ENCODE results near the gene ZNF836.
"Not testable (repeated sequence)": the region's sequence is repeated elsewhere in the genome, so short reads cannot be mapped to it uniquely, and the experiment has no call there.

ZNF836 gene

DNA sequence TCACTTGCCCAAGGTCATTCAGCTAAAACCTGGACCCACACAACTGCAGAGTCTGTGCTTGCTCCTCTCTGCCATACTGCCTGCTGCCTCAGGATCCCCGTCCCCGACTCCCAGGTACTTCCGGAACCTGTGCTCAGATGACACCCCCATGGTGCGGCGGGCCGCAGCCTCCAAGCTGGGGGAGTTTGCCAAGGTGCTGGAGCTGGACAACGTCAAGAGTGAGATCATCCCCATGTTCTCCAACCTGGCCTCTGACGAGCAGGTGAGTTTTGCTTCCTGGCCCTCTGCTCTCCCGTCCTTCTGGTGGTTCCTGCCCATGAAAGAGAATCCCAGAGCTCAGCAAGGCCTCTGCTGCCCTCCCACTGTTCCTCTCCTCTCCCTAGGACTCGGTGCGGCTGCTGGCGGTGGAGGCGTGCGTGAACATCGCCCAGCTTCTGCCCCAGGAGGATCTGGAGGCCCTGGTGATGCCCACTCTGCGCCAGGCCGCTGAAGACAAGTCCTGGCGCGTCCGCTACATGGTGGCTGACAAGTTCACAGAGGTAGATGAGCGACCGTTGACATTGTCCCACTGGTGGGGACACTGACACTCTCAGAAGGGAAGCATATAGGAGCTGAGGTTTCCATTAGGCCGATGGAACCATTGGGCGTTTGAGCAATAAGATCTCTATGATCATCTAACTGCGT, 41.3 kb upstream of the ZNF836 start:
- DNase-seq (ENCODE audit: low read depth): no peak
- TF ChIP-seq, protein P1, sequence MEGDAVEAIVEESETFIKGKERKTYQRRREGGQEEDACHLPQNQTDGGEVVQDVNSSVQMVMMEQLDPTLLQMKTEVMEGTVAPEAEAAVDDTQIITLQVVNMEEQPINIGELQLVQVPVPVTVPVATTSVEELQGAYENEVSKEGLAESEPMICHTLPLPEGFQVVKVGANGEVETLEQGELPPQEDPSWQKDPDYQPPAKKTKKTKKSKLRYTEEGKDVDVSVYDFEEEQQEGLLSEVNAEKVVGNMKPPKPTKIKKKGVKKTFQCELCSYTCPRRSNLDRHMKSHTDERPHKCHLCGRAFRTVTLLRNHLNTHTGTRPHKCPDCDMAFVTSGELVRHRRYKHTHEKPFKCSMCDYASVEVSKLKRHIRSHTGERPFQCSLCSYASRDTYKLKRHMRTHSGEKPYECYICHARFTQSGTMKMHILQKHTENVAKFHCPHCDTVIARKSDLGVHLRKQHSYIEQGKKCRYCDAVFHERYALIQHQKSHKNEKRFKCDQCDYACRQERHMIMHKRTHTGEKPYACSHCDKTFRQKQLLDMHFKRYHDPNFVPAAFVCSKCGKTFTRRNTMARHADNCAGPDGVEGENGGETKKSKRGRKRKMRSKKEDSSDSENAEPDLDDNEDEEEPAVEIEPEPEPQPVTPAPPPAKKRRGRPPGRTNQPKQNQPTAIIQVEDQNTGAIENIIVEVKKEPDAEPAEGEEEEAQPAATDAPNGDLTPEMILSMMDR (IDR thresholded peaks at IDR 0.05; ENCODE audit: insufficient read depth, low read depth, low read length, missing control alignments): no peak
- no peak overlapping the region for H3K4me3 ChIP-seq (ENCODE audit: low read length)

DNA sequence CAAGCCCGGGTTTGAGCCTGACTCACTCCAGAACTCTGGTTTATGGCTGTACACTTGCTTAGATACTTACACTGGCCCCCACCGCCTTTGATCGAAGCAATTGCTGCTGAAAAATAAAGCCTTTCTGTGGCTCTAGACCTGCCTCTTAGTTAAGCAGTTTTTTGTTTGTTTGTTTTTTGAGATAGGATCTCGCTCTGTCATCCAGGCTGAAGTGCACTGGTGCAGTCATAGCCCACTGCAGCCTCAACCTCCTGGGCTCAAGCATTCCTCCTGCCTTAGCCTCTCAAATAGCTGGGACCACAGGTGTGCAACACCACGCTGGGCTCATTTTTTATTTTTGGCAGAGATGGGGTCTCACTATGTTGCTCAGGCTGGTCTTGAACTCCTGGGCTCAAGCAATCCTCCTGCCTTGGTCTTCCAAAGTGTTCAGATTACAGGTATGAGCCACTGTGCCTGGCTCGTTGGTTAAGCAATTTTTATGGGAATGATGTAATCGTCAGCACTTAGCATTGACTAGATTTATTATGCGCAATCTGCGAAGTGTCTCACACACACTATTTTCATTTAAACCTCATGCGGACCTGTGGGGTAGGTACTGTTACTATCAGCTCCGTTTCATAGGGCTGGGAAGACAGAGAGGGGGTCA, 40.6 kb upstream of the ZNF836 start:
- DNase-seq (ENCODE audit: low read depth): peak; percentile 25
- TF ChIP-seq, protein P1 (IDR thresholded peaks at IDR 0.05; ENCODE audit: insufficient read depth, low read depth, low read length, missing control alignments): no peak
- no peak overlapping the region for H3K4me3 ChIP-seq (ENCODE audit: low read length)

DNA sequence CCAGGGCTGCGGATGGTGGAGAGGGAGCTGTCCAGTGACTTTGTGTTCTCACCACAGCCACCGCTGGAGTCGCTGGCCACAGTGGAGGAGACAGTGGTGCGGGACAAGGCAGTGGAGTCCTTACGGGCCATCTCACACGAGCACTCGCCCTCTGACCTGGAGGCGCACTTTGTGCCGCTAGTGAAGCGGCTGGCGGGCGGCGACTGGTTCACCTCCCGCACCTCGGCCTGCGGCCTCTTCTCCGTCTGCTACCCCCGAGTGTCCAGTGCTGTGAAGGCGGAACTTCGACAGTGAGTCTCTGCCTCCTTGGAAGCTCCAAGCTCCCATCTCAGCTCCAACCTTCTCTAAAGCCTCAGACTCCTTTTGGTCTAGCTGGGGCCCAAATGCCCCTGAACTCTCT, 39.8 kb upstream of the ZNF836 start:
- TF ChIP-seq, protein P1 (IDR thresholded peaks at IDR 0.05; ENCODE audit: insufficient read depth, low read depth, low read length, missing control alignments): no peak
- H3K4me3 ChIP-seq (ENCODE audit: low read length): no peak overlapping the region
- DNase-seq (ENCODE audit: low read depth): no peak

DNA sequence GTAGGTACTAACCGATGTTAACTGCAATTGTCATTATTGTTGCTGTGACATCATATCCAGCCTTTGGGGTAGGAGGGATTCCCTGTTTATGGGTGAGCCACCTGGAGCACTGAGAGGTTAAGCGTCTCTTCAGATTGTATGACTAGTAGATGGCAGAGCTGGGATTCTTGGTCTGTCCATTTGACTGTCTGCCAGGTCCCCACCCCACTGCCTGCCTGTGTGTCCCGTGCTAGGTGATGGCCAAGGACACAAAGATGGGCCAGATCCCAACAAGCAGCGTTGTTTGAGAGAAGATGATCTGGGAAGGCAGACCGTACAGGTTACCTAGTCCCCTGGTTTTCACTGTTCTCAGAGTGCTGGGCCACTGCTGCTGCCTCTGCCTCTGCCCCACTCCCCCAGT, 35.1 kb upstream of the ZNF836 start:
- TF ChIP-seq, protein P1 (IDR thresholded peaks at IDR 0.05; ENCODE audit: insufficient read depth, low read depth, low read length, missing control alignments): no peak
- H3K4me3 ChIP-seq (ENCODE audit: low read length): no peak overlapping the region
- no peak for DNase-seq (ENCODE audit: low read depth)

DNA sequence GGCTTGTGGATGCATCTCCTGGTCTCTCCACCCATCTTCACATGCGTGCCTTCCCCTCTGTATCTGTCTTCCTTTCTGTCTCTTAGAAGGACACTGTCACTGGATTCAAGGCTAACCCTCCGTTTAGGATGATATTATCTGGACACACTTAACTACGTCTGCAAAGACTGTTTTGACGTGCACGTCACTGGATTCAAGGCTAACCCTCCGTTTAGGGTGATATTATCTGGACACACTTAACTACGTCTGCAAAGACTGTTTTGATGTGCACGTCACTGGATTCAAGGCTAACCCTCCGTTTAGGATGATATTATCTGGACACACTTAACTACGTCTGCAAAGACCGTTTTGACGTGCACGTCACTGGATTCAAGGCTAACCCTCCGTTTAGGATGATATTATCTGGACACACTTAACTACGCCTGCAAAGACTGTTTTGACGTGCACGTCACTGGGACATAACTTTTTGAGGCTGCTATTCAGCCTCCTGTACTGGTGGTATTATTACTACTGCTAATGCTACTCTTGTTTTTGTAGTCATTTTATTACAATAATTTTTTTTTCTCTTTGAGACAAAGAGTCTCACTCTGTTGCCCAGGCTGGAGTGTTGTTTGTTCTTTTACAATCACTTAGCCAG, 29.5 kb upstream of the ZNF836 start:
- DNase-seq (ENCODE audit: low read depth); H3K4me3 ChIP-seq (ENCODE audit: low read length): not testable (repeated sequence)

DNA sequence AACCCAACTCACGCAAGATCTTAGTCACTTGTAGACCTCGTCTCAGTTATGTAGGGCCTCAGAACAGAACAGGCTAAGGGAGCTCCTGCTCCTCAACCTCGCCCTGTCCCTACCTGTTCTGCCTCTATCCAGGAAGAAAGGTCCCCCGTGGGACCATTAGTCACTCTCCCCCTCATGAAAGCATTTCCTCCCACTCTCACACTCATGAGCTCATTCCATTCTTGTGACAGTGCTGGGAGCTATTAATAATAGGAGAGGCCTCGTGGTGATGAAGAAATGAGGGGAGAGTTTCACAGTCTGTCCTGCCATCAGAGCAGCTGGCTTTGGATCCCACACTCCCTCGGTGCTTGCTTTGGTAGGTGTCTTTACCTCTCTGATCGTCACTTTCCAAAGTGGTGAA, 28.6 kb upstream of the ZNF836 start:
- TF ChIP-seq, protein P1 (IDR thresholded peaks at IDR 0.05; ENCODE audit: insufficient read depth, low read depth, low read length, missing control alignments): no peak
- no peak overlapping the region for H3K4me3 ChIP-seq (ENCODE audit: low read length)
- DNase-seq (ENCODE audit: low read depth): peak; percentile 85

DNA sequence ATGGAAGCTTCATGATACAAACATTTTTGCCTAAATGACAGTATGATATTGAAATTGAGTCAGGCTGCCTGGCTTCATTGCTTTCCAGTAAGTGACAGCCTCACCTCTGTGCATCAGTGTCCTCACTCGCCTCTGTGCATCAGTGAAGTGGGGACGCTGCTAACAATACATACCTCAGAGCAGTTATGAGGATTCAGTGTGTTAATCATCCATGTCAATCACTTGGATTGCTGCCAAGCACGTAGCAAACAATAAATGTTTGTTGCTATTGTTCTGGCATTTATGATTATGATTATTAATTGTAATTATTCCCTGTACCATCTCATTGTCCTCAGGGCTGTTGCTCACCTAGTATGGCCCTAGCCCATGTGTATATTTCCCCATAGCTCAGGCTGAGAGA, 27.3 kb upstream of the ZNF836 start:
- peak; percentile 59 for DNase-seq (ENCODE audit: low read depth)
- no peak overlapping the region for H3K4me3 ChIP-seq (ENCODE audit: low read length)
- TF ChIP-seq, protein P1 (IDR thresholded peaks at IDR 0.05; ENCODE audit: insufficient read depth, low read depth, low read length, missing control alignments): no peak

Measured in epithelial cell of esophagus (primary cell).